Omental fat pad (tissue), 4 donors: ENCODE results near the gene STH. TPM values are rescaled to one million over a fixed set of nuclear protein-coding genes. Genes with fewer than 3 reads are reported as not detected.

Experiments
- ATAC-seq: fragments of 150-250 bp; one replicate; pipeline ENCODE4 v1.9.1; 2016; ENCODE audit warnings: mild to moderate bottlenecking, moderate library complexity; ENCODE audit not compliant: low FRiP score
- DNase-seq: peaks from one replicate; pipeline ENCODE4 v3.0.0-alpha.2; 2019; ENCODE audit warnings: low spot score
- CTCF ChIP-seq, 3 donors: fragments of 450-650 bp; IDR thresholded peaks; one replicate each; pipeline ENCODE4 v1.5.1; 2016 to 2017; ENCODE audit warnings: antibody characterized with exemption in 3 of 3, mild to moderate bottlenecking in 3 of 3, moderate library complexity in 2 of 3
- total RNA-seq, 4 donors: library from RNA; depleted of rRNA; stranded (reverse); fragments of >200 nt; gene quantifications; one replicate each; pipeline ENCODE4 v1.1.0, GENCODE V29; 2016

Gene STH
- total RNA-seq, 4 donors from 2014 or later: not detected

GRCh38 chr17:46037722-46038255 lies 38.7 kb downstream of the STH start:
- ATAC-seq: no peak
- TF ChIP-seq CTCF (IDR thresholded peaks at IDR 0.05): no peak

GRCh38 chr17:46038414-46038813 lies 39.4 kb downstream of the STH start:
- DNase-seq (no peak), ATAC-seq (no peak)
- TF ChIP-seq CTCF (IDR thresholded peaks at IDR 0.05): no peak

More at GRCh38 chr17:46037722-46038255, 38.7 kb downstream of the STH start:
- no peak for DNase-seq

- DNase-seq: no peak
- no peak for ATAC-seq
- no peak for TF ChIP-seq CTCF (IDR thresholded peaks at IDR 0.05)
These were observed 39.9 kb downstream of the STH start for GRCh38 chr17:46038937-46039336.

- DNase-seq (no peak), ATAC-seq (no peak)
- TF ChIP-seq CTCF (IDR thresholded peaks at IDR 0.05): no peak
These were observed 40.6 kb downstream of the STH start for GRCh38 chr17:46039592-46040186.

- DNase-seq: no peak
- no peak for TF ChIP-seq CTCF (IDR thresholded peaks at IDR 0.05)
- no peak for ATAC-seq
These were observed 43.2 kb downstream of the STH start for GRCh38 chr17:46042246-46042645.

GRCh38 chr17:46042925-46043324 lies 43.9 kb downstream of the STH start:
- ATAC-seq (no peak), DNase-seq (no peak)
- TF ChIP-seq CTCF (IDR thresholded peaks at IDR 0.05): no peak

- ATAC-seq: no peak
These were observed 44.6 kb downstream of the STH start for GRCh38 chr17:46043606-46044005.

More at GRCh38 chr17:46043606-46044005, 44.6 kb downstream of the STH start:
- no peak for TF ChIP-seq CTCF (IDR thresholded peaks at IDR 0.05)
- no peak for DNase-seq
